MM.1S (cell line): ENCODE data around the gene GRAMD2A.

Source experiments
- EZH2 ChIP-seq: fragments of 300-600 bp; sonication (generic); optimal IDR thresholded peaks from 2 replicates; pipeline ENCODE3; 2017; ENCODE audit warnings: low read depth, mild to moderate bottlenecking, antibody characterized with exemption, low read length, mixed read lengths
- EZH2phosphoT487 ChIP-seq: fragments of 300-600 bp; sonication (generic); IDR thresholded peaks from 2 replicates; pipeline ENCODE4 v1.6.1; 2018; ENCODE audit warnings: antibody characterized with exemption, low read length
- TF ChIP-seq, protein P1 (sequence below): fragments of 300-600 bp; sonication (generic); IDR thresholded peaks from 2 replicates; pipeline ENCODE4 v1.5.1; 2016; ENCODE audit warnings: antibody characterized with exemption, low read length, mixed read lengths

DNA sequence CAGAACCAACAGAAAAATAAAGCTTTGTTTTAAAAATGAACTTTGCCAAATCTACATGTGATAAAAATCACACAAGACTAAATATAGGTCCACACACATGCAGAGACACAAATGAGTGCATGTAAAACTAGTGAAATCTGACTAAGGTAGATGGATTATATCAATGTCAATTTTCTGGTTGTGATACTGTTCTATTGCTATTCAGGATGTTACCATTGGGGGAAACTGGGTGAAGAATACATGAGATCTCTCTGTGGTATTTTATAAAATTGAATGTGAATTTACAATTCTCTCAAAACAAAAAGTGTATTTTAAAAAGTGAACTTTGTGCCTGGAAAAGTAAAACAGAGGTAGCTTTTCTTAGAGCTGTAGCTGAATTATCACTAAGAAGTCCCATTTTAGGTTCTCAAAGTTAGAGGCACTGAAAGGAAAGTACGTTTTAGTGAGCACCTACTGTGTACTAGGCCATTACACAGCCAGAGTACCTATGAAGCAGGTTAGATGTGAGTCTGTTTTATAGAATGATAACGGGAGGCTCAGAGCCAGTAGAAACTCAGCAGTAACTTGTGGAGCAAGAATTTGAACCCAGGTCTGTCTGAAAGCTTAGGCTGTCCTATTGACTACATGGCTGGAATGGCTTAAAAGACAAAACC lies 8.2 kb downstream of the GRAMD2A start:
- TF ChIP-seq, protein P1, sequence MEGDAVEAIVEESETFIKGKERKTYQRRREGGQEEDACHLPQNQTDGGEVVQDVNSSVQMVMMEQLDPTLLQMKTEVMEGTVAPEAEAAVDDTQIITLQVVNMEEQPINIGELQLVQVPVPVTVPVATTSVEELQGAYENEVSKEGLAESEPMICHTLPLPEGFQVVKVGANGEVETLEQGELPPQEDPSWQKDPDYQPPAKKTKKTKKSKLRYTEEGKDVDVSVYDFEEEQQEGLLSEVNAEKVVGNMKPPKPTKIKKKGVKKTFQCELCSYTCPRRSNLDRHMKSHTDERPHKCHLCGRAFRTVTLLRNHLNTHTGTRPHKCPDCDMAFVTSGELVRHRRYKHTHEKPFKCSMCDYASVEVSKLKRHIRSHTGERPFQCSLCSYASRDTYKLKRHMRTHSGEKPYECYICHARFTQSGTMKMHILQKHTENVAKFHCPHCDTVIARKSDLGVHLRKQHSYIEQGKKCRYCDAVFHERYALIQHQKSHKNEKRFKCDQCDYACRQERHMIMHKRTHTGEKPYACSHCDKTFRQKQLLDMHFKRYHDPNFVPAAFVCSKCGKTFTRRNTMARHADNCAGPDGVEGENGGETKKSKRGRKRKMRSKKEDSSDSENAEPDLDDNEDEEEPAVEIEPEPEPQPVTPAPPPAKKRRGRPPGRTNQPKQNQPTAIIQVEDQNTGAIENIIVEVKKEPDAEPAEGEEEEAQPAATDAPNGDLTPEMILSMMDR = no peak
- TF ChIP-seq EZH2 (no peak), EZH2phosphoT487 (no peak)
